ENCODE results near the gene MOCS1.

DNA sequence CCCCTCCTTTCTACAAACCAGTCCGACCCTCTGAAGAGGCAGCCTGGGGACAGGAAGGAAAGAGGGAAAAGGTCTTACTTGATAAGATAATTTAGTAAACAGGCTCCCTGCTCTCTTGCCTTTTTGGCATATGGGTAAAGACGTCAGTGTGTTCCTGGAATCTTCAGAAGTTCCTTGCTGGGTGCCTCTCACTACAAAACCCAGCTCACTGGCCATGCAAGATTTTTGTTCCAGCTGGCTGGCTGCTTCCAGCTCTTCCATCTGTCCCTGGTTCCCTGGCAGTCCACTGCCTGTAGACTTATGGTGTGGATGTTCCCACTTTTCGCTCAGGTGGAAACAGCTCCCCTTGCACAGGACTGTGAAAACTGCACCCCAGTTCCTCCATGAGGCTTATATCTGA is 57.4 kb downstream of the MOCS1 start:
- TF ChIP-seq YY1 (IDR thresholded peaks at IDR 0.05) (no peak), HNF4A (conservative IDR thresholded peaks at IDR 0.05) (no peak), JUND (IDR thresholded peaks at IDR 0.05) (no peak)
- TF ChIP-seq, protein P1, sequence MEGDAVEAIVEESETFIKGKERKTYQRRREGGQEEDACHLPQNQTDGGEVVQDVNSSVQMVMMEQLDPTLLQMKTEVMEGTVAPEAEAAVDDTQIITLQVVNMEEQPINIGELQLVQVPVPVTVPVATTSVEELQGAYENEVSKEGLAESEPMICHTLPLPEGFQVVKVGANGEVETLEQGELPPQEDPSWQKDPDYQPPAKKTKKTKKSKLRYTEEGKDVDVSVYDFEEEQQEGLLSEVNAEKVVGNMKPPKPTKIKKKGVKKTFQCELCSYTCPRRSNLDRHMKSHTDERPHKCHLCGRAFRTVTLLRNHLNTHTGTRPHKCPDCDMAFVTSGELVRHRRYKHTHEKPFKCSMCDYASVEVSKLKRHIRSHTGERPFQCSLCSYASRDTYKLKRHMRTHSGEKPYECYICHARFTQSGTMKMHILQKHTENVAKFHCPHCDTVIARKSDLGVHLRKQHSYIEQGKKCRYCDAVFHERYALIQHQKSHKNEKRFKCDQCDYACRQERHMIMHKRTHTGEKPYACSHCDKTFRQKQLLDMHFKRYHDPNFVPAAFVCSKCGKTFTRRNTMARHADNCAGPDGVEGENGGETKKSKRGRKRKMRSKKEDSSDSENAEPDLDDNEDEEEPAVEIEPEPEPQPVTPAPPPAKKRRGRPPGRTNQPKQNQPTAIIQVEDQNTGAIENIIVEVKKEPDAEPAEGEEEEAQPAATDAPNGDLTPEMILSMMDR (IDR thresholded peaks at IDR 0.05; ENCODE audit: low read depth, low read length, missing input control), result no peak
- TF ChIP-seq, protein P2, sequence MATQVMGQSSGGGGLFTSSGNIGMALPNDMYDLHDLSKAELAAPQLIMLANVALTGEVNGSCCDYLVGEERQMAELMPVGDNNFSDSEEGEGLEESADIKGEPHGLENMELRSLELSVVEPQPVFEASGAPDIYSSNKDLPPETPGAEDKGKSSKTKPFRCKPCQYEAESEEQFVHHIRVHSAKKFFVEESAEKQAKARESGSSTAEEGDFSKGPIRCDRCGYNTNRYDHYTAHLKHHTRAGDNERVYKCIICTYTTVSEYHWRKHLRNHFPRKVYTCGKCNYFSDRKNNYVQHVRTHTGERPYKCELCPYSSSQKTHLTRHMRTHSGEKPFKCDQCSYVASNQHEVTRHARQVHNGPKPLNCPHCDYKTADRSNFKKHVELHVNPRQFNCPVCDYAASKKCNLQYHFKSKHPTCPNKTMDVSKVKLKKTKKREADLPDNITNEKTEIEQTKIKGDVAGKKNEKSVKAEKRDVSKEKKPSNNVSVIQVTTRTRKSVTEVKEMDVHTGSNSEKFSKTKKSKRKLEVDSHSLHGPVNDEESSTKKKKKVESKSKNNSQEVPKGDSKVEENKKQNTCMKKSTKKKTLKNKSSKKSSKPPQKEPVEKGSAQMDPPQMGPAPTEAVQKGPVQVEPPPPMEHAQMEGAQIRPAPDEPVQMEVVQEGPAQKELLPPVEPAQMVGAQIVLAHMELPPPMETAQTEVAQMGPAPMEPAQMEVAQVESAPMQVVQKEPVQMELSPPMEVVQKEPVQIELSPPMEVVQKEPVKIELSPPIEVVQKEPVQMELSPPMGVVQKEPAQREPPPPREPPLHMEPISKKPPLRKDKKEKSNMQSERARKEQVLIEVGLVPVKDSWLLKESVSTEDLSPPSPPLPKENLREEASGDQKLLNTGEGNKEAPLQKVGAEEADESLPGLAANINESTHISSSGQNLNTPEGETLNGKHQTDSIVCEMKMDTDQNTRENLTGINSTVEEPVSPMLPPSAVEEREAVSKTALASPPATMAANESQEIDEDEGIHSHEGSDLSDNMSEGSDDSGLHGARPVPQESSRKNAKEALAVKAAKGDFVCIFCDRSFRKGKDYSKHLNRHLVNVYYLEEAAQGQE (IDR thresholded peaks at IDR 0.05), result no peak
- TF ChIP-seq, protein P3, sequence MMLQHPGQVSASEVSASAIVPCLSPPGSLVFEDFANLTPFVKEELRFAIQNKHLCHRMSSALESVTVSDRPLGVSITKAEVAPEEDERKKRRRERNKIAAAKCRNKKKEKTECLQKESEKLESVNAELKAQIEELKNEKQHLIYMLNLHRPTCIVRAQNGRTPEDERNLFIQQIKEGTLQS (IDR thresholded peaks at IDR 0.05), result no peak

Data from liver (tissue), 3 donors.